Measurements from ENCODE around the gene CTBP2. TPM values are rescaled to one million over a fixed set of nuclear protein-coding genes. Genes with fewer than 3 reads are reported as not detected.
A peak's percentile ranks its signal among the peaks of the same experiment; 100 is the strongest.
"Not testable (repeated sequence)": the region's sequence is repeated elsewhere in the genome, so short reads cannot be mapped to it uniquely, and the experiment has no call there.

The CTBP2 gene
- total RNA-seq, 4 donors from 2014 or later: 65.9 to 129 (median 71.2) TPM

DNA sequence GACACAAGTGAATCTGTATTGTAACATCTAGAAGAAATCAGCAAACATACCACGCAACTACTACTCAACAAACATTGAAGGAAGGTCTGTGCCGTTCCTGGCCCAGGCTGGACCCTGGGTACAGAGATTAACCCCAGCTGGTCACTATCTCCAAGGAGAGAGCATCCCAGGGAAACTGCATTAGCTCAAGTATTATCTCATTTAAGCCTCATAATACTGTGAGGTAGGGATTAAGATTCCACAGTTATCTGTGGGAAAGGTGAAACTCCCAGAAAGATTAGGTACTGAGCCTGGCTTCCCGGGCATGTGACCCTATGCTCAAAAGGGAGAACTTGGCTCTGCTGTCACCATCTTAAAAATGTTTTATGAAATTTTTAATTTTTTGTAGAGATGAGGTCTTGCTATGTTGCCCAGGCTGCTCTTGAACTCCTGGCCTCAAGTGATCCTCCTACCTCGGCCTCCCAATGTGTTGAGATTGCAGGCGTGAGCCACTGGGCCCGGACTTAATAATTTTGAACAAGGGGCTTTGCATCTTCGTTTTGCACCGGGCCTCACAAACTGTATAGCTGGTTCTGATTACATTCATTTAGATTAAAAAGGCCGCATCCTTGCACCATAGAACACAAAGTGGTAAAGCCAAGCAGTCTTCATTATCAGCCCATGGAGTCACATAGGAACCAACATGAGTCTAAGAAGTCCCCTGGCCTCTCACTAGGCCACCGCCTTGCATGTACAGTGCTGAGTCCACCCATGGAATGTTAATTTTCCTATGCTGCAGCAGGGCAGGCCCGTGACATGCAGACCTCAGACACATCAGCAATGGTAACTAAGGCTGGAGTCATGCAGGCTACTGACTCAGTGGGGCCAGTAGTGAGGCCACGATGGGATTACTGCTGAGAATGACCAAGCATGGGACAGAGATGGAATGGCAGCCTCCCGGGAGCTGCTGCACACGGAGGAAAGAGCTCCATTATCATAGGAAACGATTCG is 5.5 kb upstream of the CTBP2 start:
- Histone ChIP-seq H3K9me3 (no peaks in the 10 kb centered on the region), H3K36me3 (no peaks in the 10 kb centered on the region), H3K4me3 (no peak overlapping the region), H3K4me1 (no peaks in the 10 kb centered on the region), H3K27ac (no peak overlapping the region), H3K27me3 (no peaks in the 10 kb centered on the region)
- TF ChIP-seq CTCF (IDR thresholded peaks at IDR 0.05) (no peak), POLR2A (IDR thresholded peaks at IDR 0.05) (no peak)
- intact Hi-C loops (cut with DNase I; ENCODE audit: low total_unique reads): no loop called here
- no peak for DNase-seq

DNA sequence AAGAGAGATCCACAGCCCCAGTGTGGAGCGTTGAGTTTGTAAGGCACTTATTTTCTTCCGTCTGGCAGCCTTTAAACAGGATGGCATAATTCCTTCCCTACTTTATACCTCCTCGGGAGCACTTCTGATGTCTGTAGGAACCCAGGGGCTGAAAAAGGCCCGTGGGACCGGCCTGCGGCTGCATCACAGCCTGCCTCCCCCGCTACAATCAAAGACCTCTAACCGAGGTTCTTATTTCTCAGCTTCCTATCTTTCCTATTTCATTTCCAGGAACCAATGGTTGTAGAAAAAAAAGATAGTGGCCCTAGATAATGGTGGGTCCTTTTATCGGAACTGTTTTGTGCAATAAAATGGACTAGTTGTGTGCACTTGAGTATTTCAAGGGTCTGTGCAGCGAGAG is 4.1 kb upstream of the CTBP2 start:
- intact Hi-C loops (cut with DNase I; ENCODE audit: low total_unique reads): no loop called here
- H3K27ac ChIP-seq: no peak overlapping the region
- H3K36me3 ChIP-seq: no peaks in the 10 kb centered on the region
- no peak for DNase-seq
- no peak overlapping the region for H3K4me3 ChIP-seq
- no peak for TF ChIP-seq CTCF (IDR thresholded peaks at IDR 0.05)
- H3K4me1 ChIP-seq: no peaks in the 10 kb centered on the region
- H3K9me3 ChIP-seq: no peaks in the 10 kb centered on the region
- H3K27me3 ChIP-seq: no peaks in the 10 kb centered on the region

DNA sequence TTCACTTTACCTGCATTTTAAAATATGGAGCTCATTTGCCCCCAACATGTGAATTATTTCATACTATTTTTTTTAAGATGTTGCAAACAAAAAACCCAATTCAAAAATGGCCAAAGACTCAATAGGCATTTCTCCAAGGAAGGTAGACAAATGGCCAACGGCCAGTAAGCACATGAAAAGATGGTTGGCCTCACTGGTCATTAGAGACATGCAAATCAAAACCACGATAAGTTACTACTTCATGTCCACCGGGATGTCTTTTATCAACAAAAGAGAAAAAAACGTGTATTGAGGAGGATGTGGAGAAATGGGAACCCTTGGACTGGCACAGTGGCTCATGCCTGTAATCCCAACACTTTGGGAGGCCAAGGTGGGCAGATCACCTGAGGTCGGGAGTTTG is 3.4 kb upstream of the CTBP2 start:
- TF ChIP-seq CTCF (IDR thresholded peaks at IDR 0.05) (no peak), POLR2A (IDR thresholded peaks at IDR 0.05) (no peak)
- intact Hi-C loops (cut with DNase I; ENCODE audit: low total_unique reads): no loop called here

DNA sequence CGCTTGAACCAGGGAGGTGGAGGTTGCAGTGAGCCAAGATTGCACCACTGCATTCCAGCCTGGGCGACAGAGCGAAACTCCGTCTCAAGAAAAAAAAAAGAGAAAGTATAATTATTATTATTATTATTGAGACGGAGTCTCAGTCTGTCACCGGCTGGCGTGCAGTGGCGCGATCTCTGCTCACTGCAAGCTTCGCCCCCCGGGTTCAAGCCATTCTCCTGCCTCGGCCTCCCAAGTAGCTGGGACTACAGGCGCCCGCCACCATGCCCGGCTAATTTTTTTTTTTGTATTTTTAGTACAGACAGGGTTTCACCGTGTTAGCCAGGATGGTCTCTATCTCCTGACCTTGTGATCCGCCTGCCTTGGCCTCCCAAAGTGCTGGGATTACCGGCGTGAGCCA is 2.9 kb upstream of the CTBP2 start:
- H3K4me3 ChIP-seq; DNase-seq; intact Hi-C loops (cut with DNase I; ENCODE audit: low total_unique reads); H3K27me3 ChIP-seq; H3K4me1 ChIP-seq; H3K9me3 ChIP-seq; H3K27ac ChIP-seq; H3K36me3 ChIP-seq: not testable (repeated sequence)

More for the DNA sequence above, 3.4 kb upstream of the CTBP2 start:
- DNase-seq: no peak
- H3K36me3 ChIP-seq: no peaks in the 10 kb centered on the region
- H3K4me1 ChIP-seq: no peaks in the 10 kb centered on the region
- no peaks in the 10 kb centered on the region for H3K9me3 ChIP-seq
- no peak overlapping the region for H3K27ac ChIP-seq
- H3K27me3 ChIP-seq: no peaks in the 10 kb centered on the region
- no peak overlapping the region for H3K4me3 ChIP-seq

GRCh38 chr10:125162120-125162931 is 2.0 kb upstream of the CTBP2 start:
- Histone ChIP-seq H3K27me3 (no peaks in the 10 kb centered on the region), H3K9me3 (no peaks in the 10 kb centered on the region), H3K36me3 (no peaks in the 10 kb centered on the region), H3K4me1 (peaks cover 0 to 6% of the 10 kb centered on the region in 2 donors), H3K27ac (peak overlapping the region; percentile 95 to 99), H3K4me3 (peak overlapping the region; percentile 50 to 76)
- intact Hi-C loops (cut with DNase I; ENCODE audit: low total_unique reads): no loop called here
- peak in 1 of 2 donors; percentile 20 for DNase-seq
- TF ChIP-seq CTCF (IDR thresholded peaks at IDR 0.05) (no peak), POLR2A (IDR thresholded peaks at IDR 0.05) (no peak)
